ENCODE measurements around the gene SLC2A4RG.

DNA sequence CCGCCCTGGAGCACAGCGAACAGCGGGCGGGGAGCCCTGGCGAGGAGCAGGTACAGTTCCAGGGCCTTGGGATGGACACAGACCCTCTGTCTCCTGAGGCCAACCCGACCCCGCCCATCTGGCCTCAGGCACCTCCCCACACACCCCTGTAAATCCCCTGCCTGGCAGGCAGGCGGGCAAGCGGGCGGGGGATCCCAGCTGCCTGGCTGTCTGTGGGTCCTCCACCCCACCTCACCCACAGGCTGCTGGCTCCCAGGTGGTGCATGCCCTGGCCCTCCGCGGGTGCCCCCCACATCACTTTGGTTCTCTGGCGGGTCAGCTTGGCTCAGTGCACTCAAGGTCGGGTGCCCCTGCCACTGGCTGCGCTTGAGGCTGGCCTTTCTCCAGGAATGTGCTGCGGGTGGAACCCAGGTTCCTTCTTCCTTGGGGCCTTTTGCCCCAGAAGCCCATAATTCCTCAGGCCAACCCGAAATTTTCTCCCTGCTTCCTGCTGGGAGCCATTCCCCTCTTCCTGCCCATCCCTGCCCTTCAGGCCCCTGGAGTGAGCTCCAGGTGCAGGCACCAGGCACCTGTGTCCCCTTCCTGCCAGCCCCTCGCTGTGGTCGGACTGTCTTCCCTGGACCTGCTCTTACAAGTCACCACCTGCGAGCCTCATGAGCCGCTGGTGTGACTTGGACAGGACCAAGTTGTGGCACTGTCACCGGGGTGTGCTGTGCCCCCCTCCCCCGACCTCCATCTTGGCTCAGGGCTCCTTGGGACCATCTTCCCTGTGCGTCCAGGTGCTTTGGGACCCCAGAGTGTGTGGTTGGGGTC is 48.5 kb upstream of the SLC2A4RG start:
- no peak for TF ChIP-seq POLR2A (IDR thresholded peaks at IDR 0.05; ENCODE audit: low read depth)
- no peak for TF ChIP-seq CTCF (IDR thresholded peaks at IDR 0.05)
- no peak for TF ChIP-seq EP300 (IDR thresholded peaks at IDR 0.05)
- peak in 1 of 2 donors; percentile 10 for TF ChIP-seq POLR2AphosphoS5 (IDR thresholded peaks at IDR 0.05)
